Naive thymus-derived CD4-positive, alpha-beta T cell (primary cell): ENCODE measurements around the gene DPPA2. TPM values are rescaled to one million over a fixed set of nuclear protein-coding genes. Genes with fewer than 3 reads are reported as not detected.

Experiments used
- ATAC-seq: fragments of 150-1000 bp; cut with Tn5 transposase; 2 replicates; pipeline ENCODE4 v1.10.0; 2021; ENCODE audit warnings: mild to moderate bottlenecking, moderate library complexity
- CTCF ChIA-PET: fragments of 350-600 bp; sonication (Branson Sonifier 250); formaldehyde crosslinking; loops from one replicate; lab custom pipeline; 2021; ENCODE audit warnings: antibody characterized with exemption; lab: Charles Lee
- POLR2A ChIA-PET: fragments of 350-600 bp; sonication (Branson Sonifier 250); formaldehyde crosslinking; loops from one replicate; lab custom pipeline; 2021; ENCODE audit warnings: antibody characterized with exemption, inconsistent platforms; lab: Charles Lee
- DNase-seq, 9 donors: peaks; one replicate each; pipeline versions ENCODE4 v3.0.0 to v3.0.0-alpha.2; 2020 to 2022; ENCODE audit warnings: mixed read lengths in 1 of 9
- H3K27ac ChIP-seq: one replicate; pipeline ENCODE4 v1.7.0; 2013; ENCODE audit warnings: mild to moderate bottlenecking, low read depth, low read length, moderate library complexity
- H3K27me3 ChIP-seq, 2 donors: one replicate each; pipeline ENCODE4 v1.7.0; 2013; ENCODE audit warnings: low read length in 2 of 2, mild to moderate bottlenecking in 2 of 2, moderate library complexity in 2 of 2; ENCODE audit not compliant: control insufficient read depth in 2 of 2, insufficient read depth in 2 of 2
- H3K36me3 ChIP-seq, 3 experiments: 1 replicate in 2 of 3; 2 replicates in 1 of 3; pipeline ENCODE4 v1.7.0; 2013; ENCODE audit warnings: low read length in 3 of 3, mild to moderate bottlenecking in 3 of 3, moderate library complexity in 1 of 3; ENCODE audit not compliant: insufficient read depth in 3 of 3, control insufficient read depth in 2 of 3
- H3K4me1 ChIP-seq, 2 donors: one replicate each; pipeline ENCODE4 v1.7.0; 2013; ENCODE audit warnings: low read length in 2 of 2, mild to moderate bottlenecking in 2 of 2, moderate library complexity in 1 of 2; ENCODE audit not compliant: control insufficient read depth in 2 of 2, insufficient read depth in 2 of 2
- H3K4me3 ChIP-seq: 2 replicates; pipeline ENCODE4 v1.7.0; 2013; ENCODE audit warnings: mild to moderate bottlenecking, low read length
- H3K9me3 ChIP-seq, 3 experiments: 1 replicate in 2 of 3; 2 replicates in 1 of 3; pipeline ENCODE4 v1.7.0; 2013; ENCODE audit warnings: low read length in 3 of 3; ENCODE audit not compliant: control insufficient read depth in 2 of 3
- H3K27ac Mint-ChIP-seq, 9 donors: one replicate each; pipeline ENCODE4 v1.8.0; 2020 to 2022; ENCODE audit warnings: mixed read lengths in 9 of 9, mild to moderate bottlenecking in 8 of 9, moderate library complexity in 5 of 9, inconsistent platforms in 2 of 9
- H3K27me3 Mint-ChIP-seq, 5 donors: one replicate each; pipeline ENCODE4 v1.8.0; 2021 to 2022; ENCODE audit warnings: mixed read lengths in 5 of 5, mild to moderate bottlenecking in 1 of 5
- H3K36me3 Mint-ChIP-seq, 5 donors: one replicate each; pipeline ENCODE4 v1.8.0; 2020 to 2022; ENCODE audit warnings: mixed read lengths in 5 of 5, mild to moderate bottlenecking in 3 of 5, inconsistent platforms in 1 of 5
- H3K4me1 Mint-ChIP-seq, 7 donors: one replicate each; pipeline ENCODE4 v1.8.0; 2020 to 2022; ENCODE audit warnings: mixed read lengths in 7 of 7, mild to moderate bottlenecking in 3 of 7, inconsistent platforms in 1 of 7
- H3K4me3 Mint-ChIP-seq, 10 donors: one replicate each; pipeline ENCODE4 v1.8.0; 2020 to 2022; ENCODE audit warnings: mild to moderate bottlenecking in 10 of 10, mixed read lengths in 10 of 10, moderate library complexity in 6 of 10, inconsistent platforms in 2 of 10
- H3K9me3 Mint-ChIP-seq, 11 donors: one replicate each; pipeline ENCODE4 v1.8.0; 2020 to 2022; ENCODE audit warnings: mixed read lengths in 11 of 11, mild to moderate bottlenecking in 4 of 11, inconsistent platforms in 1 of 11, moderate library complexity in 1 of 11
- intact Hi-C, 2 donors: fragments of 100-400 bp; cut with micrococcal nuclease; formaldehyde crosslinking; loops; one replicate each; pipeline ENCODE4 v1.15.1; 2023
- polyA plus RNA-seq, 2 donors: library from polyadenylated mRNA; unstranded; fragments of 300-500 nt; fragmentation: Illumina TruSeq; gene quantifications; one replicate each; pipeline ENCODE4 v1.2.3, GENCODE V29; 2021
- total RNA-seq, 6 experiments: library from RNA in 5 of 6; stranded (reverse) in 5 of 6; gene quantifications; 1 replicate in 5 of 6; 2 replicates in 1 of 6; pipeline ENCODE4 v1.2.3 and lab custom pipeline; 2021 to 2026

The DPPA2 gene
- total and polyA plus RNA-seq, 7 experiments from 2014 or later: not detected

GRCh38 chr3:109254770-109255169, 61.5 kb downstream of the DPPA2 start:
- Mint-ChIP-seq H3K4me3 (no peak overlapping the region), H3K36me3 (no peaks in the 10 kb centered on the region), H3K9me3 (peaks cover 0 to 7% (median 0%) of the 10 kb centered on the region in 11 donors), H3K27me3 (peaks cover 0 to 7% (median 5%) of the 10 kb centered on the region in 5 donors), H3K4me1 (no peaks in the 10 kb centered on the region), H3K27ac (no peak overlapping the region)
- DNase-seq (no peak), ATAC-seq (no peak)
- Histone ChIP-seq H3K36me3 (no peaks in the 10 kb centered on the region), H3K9me3 (no peaks in the 10 kb centered on the region), H3K27ac (no peak overlapping the region), H3K27me3 (no peaks in the 10 kb centered on the region), H3K4me1 (no peaks in the 10 kb centered on the region), H3K4me3 (no peak overlapping the region)
- CTCF ChIA-PET: no interaction called here
- POLR2A ChIA-PET: no interaction called here
- intact Hi-C loops: no loop called here

- H3K36me3 Mint-ChIP-seq: no peaks in the 10 kb centered on the region
- peaks cover 0 to 7% (median 3%) of the 10 kb centered on the region in 5 donors for H3K27me3 Mint-ChIP-seq
- no peaks in the 10 kb centered on the region for H3K4me1 Mint-ChIP-seq
- H3K27me3 ChIP-seq: no peaks in the 10 kb centered on the region
- no peak overlapping the region for H3K27ac Mint-ChIP-seq
- no peaks in the 10 kb centered on the region for H3K4me1 ChIP-seq
- H3K9me3 ChIP-seq: no peaks in the 10 kb centered on the region
- intact Hi-C loops: no loop called here
- H3K36me3 ChIP-seq: no peaks in the 10 kb centered on the region
- DNase-seq: no peak
- ChIA-PET CTCF (no interaction called here), POLR2A (no interaction called here)
- no peak overlapping the region for H3K4me3 ChIP-seq
- no peak for ATAC-seq
- no peak overlapping the region for H3K4me3 Mint-ChIP-seq
- H3K9me3 Mint-ChIP-seq: peaks cover 0 to 7% (median 0%) of the 10 kb centered on the region in 11 donors
- H3K27ac ChIP-seq: no peak overlapping the region
Observed at GRCh38 chr3:109252641-109253040, 63.7 kb downstream of the DPPA2 start.

Other genes with a start within 250 kb of the DPPA2 start
- gene MORC1, start 198.4 kb downstream of the DPPA2 start, total RNA-seq: under 1 TPM in 1 of 5 experiments, not detected in 4; 0.12 TPM
- not detected for gene MORC1, start 198.4 kb downstream of the DPPA2 start, polyA plus RNA-seq
- not detected for gene C3orf85, start 179.8 kb downstream of the DPPA2 start, total RNA-seq
- gene C3orf85, start 179.8 kb downstream of the DPPA2 start, polyA plus RNA-seq: not detected
- 1 to 10 TPM in 1 of 5 experiments, under 1 TPM in 3, not detected in 1; 0.19 to 3.7 (median 0.59) TPM for gene DPPA4, start 21.0 kb upstream of the DPPA2 start, total RNA-seq
- 1 to 10 TPM; 2.2 to 4.0 TPM for gene DPPA4, start 21.0 kb upstream of the DPPA2 start, polyA plus RNA-seq